HepG2 (cell line): ENCODE data around the gene PRKG1. TPM values are rescaled to one million over a fixed set of nuclear protein-coding genes. Genes with fewer than 3 reads are reported as not detected.
A peak's percentile ranks its signal among the peaks of the same experiment; 100 is the strongest.

ENCODE experiments used
- ATAC-seq: fragments of 200-7000 bp; cut with Tn5 transposase; 3 replicates; pipeline ENCODE4 v1.9.1; 2020; ENCODE audit warnings: mild to moderate bottlenecking, moderate library complexity
- BruUV-seq: library from RNA; stranded (reverse); fragments of 400-500 nt; replicated peaks from 2 replicates; lab custom pipeline; 2021; lab: Mats Ljungman, UMichigan
- CTCF ChIA-PET: fragments of 300-600 bp; formaldehyde crosslinking; extraction: SDS; loops from one replicate; lab custom pipeline; 2021; ENCODE audit warnings: low total read pairs, inconsistent platforms, low intra/inter-chr PET ratio; lab: Yijun Ruan, JAX
- POLR2A ChIA-PET: fragments of 350-600 bp; sonication (Branson Sonifier 250); formaldehyde crosslinking; loops from one replicate; lab custom pipeline; 2020; ENCODE audit warnings: antibody characterized with exemption, inconsistent platforms; lab: Yijun Ruan, JAX
- DNase-seq: peaks from one replicate; pipeline ENCODE4 v3.0.0-alpha.2; 2015; ENCODE audit warnings: low spot score
- FAIRE-seq: peaks from 3 replicates; lab custom pipeline; 2011; peaks lifted over from hg19 to GRCh38; lab: Jason Lieb, UNC
- H2AFZ ChIP-seq: one replicate; pipeline ENCODE4 v1.6.1; 2011; ENCODE audit warnings: low read length, inconsistent platforms
- H3K27ac ChIP-seq: fragments of 300-600 bp; 3 replicates; pipeline ENCODE4 v1.8.0; 2011; ENCODE audit warnings: mixed run types, mild to moderate bottlenecking, mixed read lengths, low read length, inconsistent platforms; ENCODE audit not compliant: insufficient read depth; ENCODE audit errors: extremely low read length
- H3K27me3 ChIP-seq, 2 experiments: fragments of 200-600 bp in 1 of 2; 2 replicates in 1 of 2; 3 replicates in 1 of 2; pipeline versions ENCODE4 v1.6.0 to v1.8.0; 2011; ENCODE audit warnings: low read length in 2 of 2, mild to moderate bottlenecking in 2 of 2, moderate library complexity in 2 of 2, inconsistent platforms in 1 of 2; ENCODE audit not compliant: insufficient read depth in 2 of 2, control insufficient read depth in 1 of 2
- H3K36me3 ChIP-seq, 2 experiments: fragments of 200-600 bp in 1 of 2; replicated peaks in 1 of 2; 2 replicates in 1 of 2; 3 replicates in 1 of 2; pipeline versions ENCODE4 v1.5.1 to v1.8.0; 2011; ENCODE audit warnings: low read length in 2 of 2, inconsistent platforms in 1 of 2; ENCODE audit not compliant: insufficient read depth in 2 of 2, control insufficient read depth in 1 of 2
- H3K4me1 ChIP-seq: 2 replicates; pipeline ENCODE4 v1.5.1; 2012; ENCODE audit warnings: low read length, inconsistent platforms; ENCODE audit not compliant: insufficient read depth
- H3K4me2 ChIP-seq: 2 replicates; pipeline ENCODE4 v1.6.0; 2011; ENCODE audit warnings: low read depth, low read length, inconsistent platforms
- H3K4me3 ChIP-seq, 3 experiments: fragments of 200-600 bp in 1 of 3; sonication (generic), shearing (Covaris generic) in 1 of 3; replicated peaks in 1 of 3; 2 replicates each; pipeline ENCODE4 v1.5.1; 2011 to 2016; ENCODE audit warnings: low read length in 3 of 3, inconsistent platforms in 2 of 3, low read depth in 2 of 3, mild to moderate bottlenecking in 2 of 3, control low read depth in 1 of 3, mixed read lengths in 1 of 3; ENCODE audit not compliant: insufficient read depth in 1 of 3
- H3K79me2 ChIP-seq: one replicate; pipeline ENCODE4 v1.6.1; 2011; ENCODE audit warnings: low read length, inconsistent platforms; ENCODE audit not compliant: insufficient read depth
- H3K9ac ChIP-seq: 2 replicates; pipeline ENCODE4 v1.6.0; 2011; ENCODE audit warnings: mild to moderate bottlenecking, low read depth, low read length, inconsistent platforms; ENCODE audit not compliant: insufficient read depth
- H3K9me3 ChIP-seq: 2 replicates; pipeline ENCODE4 v1.5.1; 2012; ENCODE audit warnings: mild to moderate bottlenecking, low read length
- H4K20me1 ChIP-seq: 2 replicates; pipeline ENCODE4 v1.6.0; 2011; ENCODE audit warnings: inconsistent platforms, mild to moderate bottlenecking, low read length, moderate library complexity; ENCODE audit not compliant: insufficient read depth
- NRL ChIP-seq: sonication (generic); formaldehyde crosslinking; IDR thresholded peaks from 2 replicates; pipeline ENCODE4 v1.5.0; 2020; ENCODE audit warnings: missing genetic modification reagents, mild to moderate bottlenecking, moderate library complexity, borderline replicate concordance
- TAF1 ChIP-seq: sonication (generic); formaldehyde crosslinking; IDR thresholded peaks from 2 replicates; pipeline ENCODE4 v1.4.0; 2020; ENCODE audit warnings: missing genetic modification reagents
- ZBTB20 ChIP-seq: sonication (generic); formaldehyde crosslinking; IDR thresholded peaks from 2 replicates; pipeline ENCODE4 v1.8.1; 2023; ENCODE audit warnings: missing genetic modification reagents, low read depth, mild to moderate bottlenecking, borderline replicate concordance
- ZNF652 ChIP-seq: IDR thresholded peaks from 2 replicates; pipeline ENCODE4 v1.6.1; 2016; ENCODE audit warnings: low read depth, borderline replicate concordance
- ZSCAN25 ChIP-seq: sonication (generic); formaldehyde crosslinking; IDR thresholded peaks from 2 replicates; pipeline ENCODE4 v1.8.0; 2022; ENCODE audit warnings: mild to moderate bottlenecking, missing genetic modification reagents
- WGBS: methylation state at CpG from one replicate; pipeline ENCODE4 v1.1.6; 2017; ENCODE audit warnings: low lambda C conversion rate; 5-methylcytosine and 5-hydroxymethylcytosine counted together
- in situ Hi-C: cut with HindIII; loops from 2 replicates; pipeline ENCODE4 v1.10.0; 2017; ENCODE audit warnings: low pct_unique_long_range_greater_than_20kb; ENCODE audit not compliant: extremely low pct_ligation_motif_present
- intact Hi-C: fragments of 100-400 bp; cut with micrococcal nuclease; formaldehyde crosslinking; loops from one replicate; pipeline ENCODE4 v1.10.0; 2022; ENCODE audit not compliant: unreplicated experiment
- polyA plus RNA-seq, 8 experiments: library from polyadenylated mRNA; depleted of rRNA in 3 of 8; stranded (reverse) in 7 of 8; unstranded in 1 of 8; fragments of >200 nt; fragmentation: Illumina TruSeq in 4 of 8; extraction: Trizol in 4 of 8; gene quantifications; 2 replicates each; pipeline versions ENCODE4 v1.2.1 to v1.2.3, GENCODE V29; 2011 to 2016; ENCODE audit warnings: low read depth in 4 of 8, missing spikeins in 1 of 8, mixed read lengths in 1 of 8; ENCODE audit not compliant: insufficient read depth in 1 of 8
- total RNA-seq, 5 experiments: library from RNA; depleted of rRNA; stranded (reverse); fragments of >200 nt; fragmentation: Illumina TruSeq; extraction: Trizol; gene quantifications; 2 replicates each; pipeline ENCODE4 v1.2.3, GENCODE V29; 2016; ENCODE audit warnings: low read depth in 1 of 5
- TF ChIP-seq, protein P1 (sequence below): sonication (generic); formaldehyde crosslinking; IDR thresholded peaks from 2 replicates; pipeline ENCODE4 v1.4.0; 2020; ENCODE audit warnings: missing genetic modification reagents

Gene PRKG1
- total and polyA plus RNA-seq, 2 of the 13 experiments (the other 11 are each of a cell fraction or from before 2014, with no cell fraction given): 0.01 TPM; not detected in 1

DNA sequence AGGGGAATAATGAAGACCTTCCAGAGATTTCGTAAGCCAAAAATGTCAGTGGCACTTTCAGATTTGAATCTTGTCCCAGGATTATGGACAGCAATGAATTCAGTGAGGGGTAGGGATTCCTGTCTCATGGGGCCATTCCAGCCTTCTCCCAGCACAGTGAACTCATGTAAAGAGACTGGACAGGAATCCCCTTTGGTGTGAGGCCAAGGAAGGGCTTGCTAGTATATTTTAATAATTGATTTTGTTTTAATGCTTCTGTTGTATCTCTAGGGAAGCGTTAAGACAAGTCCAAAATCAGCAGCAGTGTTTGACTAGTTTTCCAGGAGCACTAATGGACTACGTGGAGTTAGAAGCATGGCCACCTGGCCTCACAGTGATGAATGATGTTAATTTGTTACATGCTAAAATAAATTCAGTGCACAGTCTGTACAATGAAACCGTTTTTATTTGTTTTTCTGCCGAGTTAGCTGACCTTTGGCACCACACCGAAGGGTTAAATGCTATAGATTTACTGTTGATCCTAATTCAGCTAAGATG lies 1025.8 kb downstream of the PRKG1 start:
- no peak overlapping the region for H3K27ac ChIP-seq
- DNase-seq (no peak), FAIRE-seq (no peak), ATAC-seq (no peak)
- in situ Hi-C loops (no loop called here), intact Hi-C loops (no loop called here)
- WGBS: 8% methylated on average over 6 of the region's 6 CpGs
- TF ChIP-seq ZNF652 (CRISPR knock-in tag) (peak; percentile 35; the same call in 1 of the 2 replicates), TAF1 (no peak)
- no peaks in the 10 kb centered on the region; the same call in 1 of the 2 replicates for H3K4me1 ChIP-seq
- no peaks in the 10 kb centered on the region for H4K20me1 ChIP-seq
- H2AFZ ChIP-seq: no peak overlapping the region
- no TSS peak for BruUV-seq
- no peaks in the 10 kb centered on the region for H3K36me3 ChIP-seq
- no peak overlapping the region for H3K4me3 ChIP-seq
- H3K9me3 ChIP-seq: no peaks in the 10 kb centered on the region
- no peaks in the 10 kb centered on the region for H3K79me2 ChIP-seq
- no peak overlapping the region for H3K9ac ChIP-seq
- H3K27me3 ChIP-seq: no peaks in the 10 kb centered on the region
- CTCF ChIA-PET: no interaction called here
- POLR2A ChIA-PET: no interaction called here
- H3K4me2 ChIP-seq: no peak overlapping the region

DNA sequence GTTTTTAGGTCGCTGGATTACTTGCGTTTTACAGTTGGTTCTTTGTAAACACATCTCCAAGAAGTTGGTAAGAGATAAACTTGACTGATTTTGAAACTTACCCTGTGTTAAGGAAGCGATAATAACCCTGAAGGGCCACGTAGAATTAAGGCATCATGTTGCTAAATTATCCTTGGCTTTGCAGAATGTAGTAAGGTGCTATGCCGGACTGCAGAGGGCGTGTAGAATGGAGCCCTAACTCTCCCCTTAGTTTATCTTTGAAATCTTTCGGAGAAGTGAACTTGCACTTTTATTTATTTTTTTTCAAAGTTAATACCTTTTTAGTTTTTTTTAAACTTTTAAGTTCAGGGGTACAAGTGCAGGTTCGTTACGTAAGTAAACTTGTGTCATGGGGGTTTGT lies 1031.0 kb downstream of the PRKG1 start:
- H3K36me3 ChIP-seq: no peaks in the 10 kb centered on the region
- TF ChIP-seq ZSCAN25 (CRISPR knock-in tag) (no peak), ZBTB20 (CRISPR knock-in tag) (no peak), NRL (CRISPR knock-in tag) (no peak)
- TF ChIP-seq, protein P1, sequence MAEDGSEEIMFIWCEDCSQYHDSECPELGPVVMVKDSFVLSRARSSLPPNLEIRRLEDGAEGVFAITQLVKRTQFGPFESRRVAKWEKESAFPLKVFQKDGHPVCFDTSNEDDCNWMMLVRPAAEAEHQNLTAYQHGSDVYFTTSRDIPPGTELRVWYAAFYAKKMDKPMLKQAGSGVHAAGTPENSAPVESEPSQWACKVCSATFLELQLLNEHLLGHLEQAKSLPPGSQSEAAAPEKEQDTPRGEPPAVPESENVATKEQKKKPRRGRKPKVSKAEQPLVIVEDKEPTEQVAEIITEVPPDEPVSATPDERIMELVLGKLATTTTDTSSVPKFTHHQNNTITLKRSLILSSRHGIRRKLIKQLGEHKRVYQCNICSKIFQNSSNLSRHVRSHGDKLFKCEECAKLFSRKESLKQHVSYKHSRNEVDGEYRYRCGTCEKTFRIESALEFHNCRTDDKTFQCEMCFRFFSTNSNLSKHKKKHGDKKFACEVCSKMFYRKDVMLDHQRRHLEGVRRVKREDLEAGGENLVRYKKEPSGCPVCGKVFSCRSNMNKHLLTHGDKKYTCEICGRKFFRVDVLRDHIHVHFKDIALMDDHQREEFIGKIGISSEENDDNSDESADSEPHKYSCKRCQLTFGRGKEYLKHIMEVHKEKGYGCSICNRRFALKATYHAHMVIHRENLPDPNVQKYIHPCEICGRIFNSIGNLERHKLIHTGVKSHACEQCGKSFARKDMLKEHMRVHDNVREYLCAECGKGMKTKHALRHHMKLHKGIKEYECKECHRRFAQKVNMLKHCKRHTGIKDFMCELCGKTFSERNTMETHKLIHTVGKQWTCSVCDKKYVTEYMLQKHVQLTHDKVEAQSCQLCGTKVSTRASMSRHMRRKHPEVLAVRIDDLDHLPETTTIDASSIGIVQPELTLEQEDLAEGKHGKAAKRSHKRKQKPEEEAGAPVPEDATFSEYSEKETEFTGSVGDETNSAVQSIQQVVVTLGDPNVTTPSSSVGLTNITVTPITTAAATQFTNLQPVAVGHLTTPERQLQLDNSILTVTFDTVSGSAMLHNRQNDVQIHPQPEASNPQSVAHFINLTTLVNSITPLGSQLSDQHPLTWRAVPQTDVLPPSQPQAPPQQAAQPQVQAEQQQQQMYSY: no peak
- in situ Hi-C loops: no loop called here
- ATAC-seq (no peak), DNase-seq (no peak), FAIRE-seq (no peak)
- H3K9ac ChIP-seq: no peak overlapping the region
- no peaks in the 10 kb centered on the region; the same call in 1 of the 2 replicates for H3K4me1 ChIP-seq
- H3K79me2 ChIP-seq: no peaks in the 10 kb centered on the region
- BruUV-seq: no TSS peak
- no peak overlapping the region for H2AFZ ChIP-seq
- intact Hi-C loops: loop anchor here (1.0 kb wide), 1 partner anchor 110 kb away; no protein-coding TSS in a partner anchor
- ChIA-PET CTCF (no interaction called here), POLR2A (no interaction called here)
- H3K27ac ChIP-seq: no peak overlapping the region
- H4K20me1 ChIP-seq: no peaks in the 10 kb centered on the region
- WGBS: 7% methylated on average over 9 of the region's 9 CpGs
- no peak overlapping the region for H3K4me3 ChIP-seq
- H3K4me2 ChIP-seq: no peak overlapping the region
- H3K9me3 ChIP-seq: no peaks in the 10 kb centered on the region
- no peaks in the 10 kb centered on the region for H3K27me3 ChIP-seq
